HepG2 (cell line): ENCODE data around the gene ACTR3. TPM values are rescaled to one million over a fixed set of nuclear protein-coding genes. Genes with fewer than 3 reads are reported as not detected.

Source experiments
- ATAC-seq: fragments of 200-7000 bp; cut with Tn5 transposase; 3 replicates; pipeline ENCODE4 v1.9.1; 2020; ENCODE audit warnings: mild to moderate bottlenecking, moderate library complexity
- BruUV-seq: library from RNA; stranded (reverse); fragments of 400-500 nt; replicated peaks from 2 replicates; lab custom pipeline; 2021; lab: Mats Ljungman, UMichigan
- CTCF ChIA-PET: fragments of 300-600 bp; formaldehyde crosslinking; extraction: SDS; loops from one replicate; lab custom pipeline; 2021; ENCODE audit warnings: low total read pairs, inconsistent platforms, low intra/inter-chr PET ratio; lab: Yijun Ruan, JAX
- POLR2A ChIA-PET: fragments of 350-600 bp; sonication (Branson Sonifier 250); formaldehyde crosslinking; loops from one replicate; lab custom pipeline; 2020; ENCODE audit warnings: antibody characterized with exemption, inconsistent platforms; lab: Yijun Ruan, JAX
- DNase-seq: peaks from one replicate; pipeline ENCODE4 v3.0.0-alpha.2; 2015; ENCODE audit warnings: low spot score
- FAIRE-seq: peaks from 3 replicates; lab custom pipeline; 2011; peaks lifted over from hg19 to GRCh38; lab: Jason Lieb, UNC
- H2AFZ ChIP-seq: one replicate; pipeline ENCODE4 v1.6.1; 2011; ENCODE audit warnings: low read length, inconsistent platforms
- H3K27ac ChIP-seq: fragments of 300-600 bp; 3 replicates; pipeline ENCODE4 v1.8.0; 2011; ENCODE audit warnings: mixed run types, mild to moderate bottlenecking, mixed read lengths, low read length, inconsistent platforms; ENCODE audit not compliant: insufficient read depth; ENCODE audit errors: extremely low read length
- H3K27me3 ChIP-seq, 2 experiments: fragments of 200-600 bp in 1 of 2; 2 replicates in 1 of 2; 3 replicates in 1 of 2; pipeline versions ENCODE4 v1.6.0 to v1.8.0; 2011; ENCODE audit warnings: low read length in 2 of 2, mild to moderate bottlenecking in 2 of 2, moderate library complexity in 2 of 2, inconsistent platforms in 1 of 2; ENCODE audit not compliant: insufficient read depth in 2 of 2, control insufficient read depth in 1 of 2
- H3K36me3 ChIP-seq, 2 experiments: fragments of 200-600 bp in 1 of 2; replicated peaks in 1 of 2; 2 replicates in 1 of 2; 3 replicates in 1 of 2; pipeline versions ENCODE4 v1.5.1 to v1.8.0; 2011; ENCODE audit warnings: low read length in 2 of 2, inconsistent platforms in 1 of 2; ENCODE audit not compliant: insufficient read depth in 2 of 2, control insufficient read depth in 1 of 2
- H3K4me1 ChIP-seq: 2 replicates; pipeline ENCODE4 v1.5.1; 2012; ENCODE audit warnings: low read length, inconsistent platforms; ENCODE audit not compliant: insufficient read depth
- H3K4me2 ChIP-seq: 2 replicates; pipeline ENCODE4 v1.6.0; 2011; ENCODE audit warnings: low read depth, low read length, inconsistent platforms
- H3K4me3 ChIP-seq, 3 experiments: fragments of 200-600 bp in 1 of 3; sonication (generic), shearing (Covaris generic) in 1 of 3; replicated peaks in 1 of 3; 2 replicates each; pipeline ENCODE4 v1.5.1; 2011 to 2016; ENCODE audit warnings: low read length in 3 of 3, inconsistent platforms in 2 of 3, low read depth in 2 of 3, mild to moderate bottlenecking in 2 of 3, control low read depth in 1 of 3, mixed read lengths in 1 of 3; ENCODE audit not compliant: insufficient read depth in 1 of 3
- H3K79me2 ChIP-seq: one replicate; pipeline ENCODE4 v1.6.1; 2011; ENCODE audit warnings: low read length, inconsistent platforms; ENCODE audit not compliant: insufficient read depth
- H3K9ac ChIP-seq: 2 replicates; pipeline ENCODE4 v1.6.0; 2011; ENCODE audit warnings: mild to moderate bottlenecking, low read depth, low read length, inconsistent platforms; ENCODE audit not compliant: insufficient read depth
- H3K9me3 ChIP-seq: 2 replicates; pipeline ENCODE4 v1.5.1; 2012; ENCODE audit warnings: mild to moderate bottlenecking, low read length
- H4K20me1 ChIP-seq: 2 replicates; pipeline ENCODE4 v1.6.0; 2011; ENCODE audit warnings: inconsistent platforms, mild to moderate bottlenecking, low read length, moderate library complexity; ENCODE audit not compliant: insufficient read depth
- ATAD3A ChIP-seq: sonication (generic); formaldehyde crosslinking; IDR thresholded peaks from 2 replicates; pipeline ENCODE4 v1.4.0; 2020; ENCODE audit warnings: missing genetic modification reagents
- BCLAF1 ChIP-seq: fragments of 450-650 bp; IDR thresholded peaks from 2 replicates; pipeline ENCODE4 v1.6.1; 2017; ENCODE audit warnings: mild to moderate bottlenecking
- CCDC6 ChIP-seq: sonication (generic); formaldehyde crosslinking; IDR thresholded peaks from 2 replicates; pipeline ENCODE4 v1.8.1; 2022; ENCODE audit warnings: mild to moderate bottlenecking, missing genetic modification reagents, moderate library complexity
- GATAD2A ChIP-seq: IDR thresholded peaks from 2 replicates; pipeline ENCODE4 v1.6.1; 2016
- MED8 ChIP-seq: sonication (generic); formaldehyde crosslinking; IDR thresholded peaks from 2 replicates; pipeline ENCODE4 v1.8.1; 2023; ENCODE audit warnings: mild to moderate bottlenecking, missing genetic modification reagents; ENCODE audit not compliant: insufficient replicate concordance
- PITX1 ChIP-seq: sonication (generic); formaldehyde crosslinking; IDR thresholded peaks from 2 replicates; pipeline ENCODE4 v1.5.1; 2020; ENCODE audit warnings: mild to moderate bottlenecking, missing genetic modification reagents
- SNAI1 ChIP-seq: sonication (generic); formaldehyde crosslinking; IDR thresholded peaks from 2 replicates; pipeline ENCODE4 v1.5.0; 2020; ENCODE audit warnings: mild to moderate bottlenecking, missing genetic modification reagents, borderline replicate concordance
- SP140L ChIP-seq: sonication (generic); formaldehyde crosslinking; IDR thresholded peaks from 2 replicates; pipeline ENCODE4 v1.4.0; 2020; ENCODE audit warnings: missing genetic modification reagents, borderline replicate concordance
- TBP ChIP-seq: sonication (generic); formaldehyde crosslinking; IDR thresholded peaks from 2 replicates; pipeline ENCODE4 v1.5.0; 2020; ENCODE audit warnings: missing genetic modification reagents
- ZBTB38 ChIP-seq: sonication (generic); formaldehyde crosslinking; IDR thresholded peaks from 2 replicates; pipeline ENCODE4 v1.5.1; 2020; ENCODE audit warnings: mild to moderate bottlenecking, missing genetic modification reagents
- ZFP90 ChIP-seq: sonication (generic); formaldehyde crosslinking; IDR thresholded peaks from 2 replicates; pipeline ENCODE4 v1.8.0; 2022; ENCODE audit warnings: missing genetic modification reagents, mild to moderate bottlenecking, inconsistent platforms, borderline replicate concordance
- ZNF547 ChIP-seq: sonication (generic); formaldehyde crosslinking; IDR thresholded peaks from 2 replicates; pipeline ENCODE4 v1.5.1; 2020; ENCODE audit warnings: mild to moderate bottlenecking, missing genetic modification reagents
- ZNF703 ChIP-seq: sonication (generic); formaldehyde crosslinking; IDR thresholded peaks from 2 replicates; pipeline ENCODE4 v1.5.1; 2020; ENCODE audit warnings: missing genetic modification reagents, mild to moderate bottlenecking, moderate library complexity, borderline replicate concordance
- ZNF749 ChIP-seq: sonication (generic); formaldehyde crosslinking; IDR thresholded peaks from 2 replicates; pipeline ENCODE4 v1.8.0; 2022; ENCODE audit warnings: mild to moderate bottlenecking, missing genetic modification reagents, moderate library complexity, borderline replicate concordance
- WGBS: methylation state at CpG from one replicate; pipeline ENCODE4 v1.1.6; 2017; ENCODE audit warnings: low lambda C conversion rate; 5-methylcytosine and 5-hydroxymethylcytosine counted together
- in situ Hi-C: cut with HindIII; loops from 2 replicates; pipeline ENCODE4 v1.10.0; 2017; ENCODE audit warnings: low pct_unique_long_range_greater_than_20kb; ENCODE audit not compliant: extremely low pct_ligation_motif_present
- intact Hi-C: fragments of 100-400 bp; cut with micrococcal nuclease; formaldehyde crosslinking; loops from one replicate; pipeline ENCODE4 v1.10.0; 2022; ENCODE audit not compliant: unreplicated experiment
- polyA plus RNA-seq, 8 experiments: library from polyadenylated mRNA; depleted of rRNA in 3 of 8; stranded (reverse) in 7 of 8; unstranded in 1 of 8; fragments of >200 nt; fragmentation: Illumina TruSeq in 4 of 8; extraction: Trizol in 4 of 8; gene quantifications; 2 replicates each; pipeline versions ENCODE4 v1.2.1 to v1.2.3, GENCODE V29; 2011 to 2016; ENCODE audit warnings: low read depth in 4 of 8, missing spikeins in 1 of 8, mixed read lengths in 1 of 8; ENCODE audit not compliant: insufficient read depth in 1 of 8
- total RNA-seq, 5 experiments: library from RNA; depleted of rRNA; stranded (reverse); fragments of >200 nt; fragmentation: Illumina TruSeq; extraction: Trizol; gene quantifications; 2 replicates each; pipeline ENCODE4 v1.2.3, GENCODE V29; 2016; ENCODE audit warnings: low read depth in 1 of 5
- TF ChIP-seq, protein P1 (sequence below): sonication (generic); formaldehyde crosslinking; IDR thresholded peaks from 2 replicates; pipeline ENCODE4 v1.4.0; 2020; ENCODE audit warnings: missing genetic modification reagents, low read depth, mild to moderate bottlenecking, borderline replicate concordance
- TF ChIP-seq, protein P2 (sequence below): sonication (generic); formaldehyde crosslinking; IDR thresholded peaks from 2 replicates; pipeline ENCODE4 v1.4.0; 2020; ENCODE audit warnings: missing genetic modification reagents, mild to moderate bottlenecking, borderline replicate concordance
- TF ChIP-seq, protein P3 (sequence below): sonication (generic); formaldehyde crosslinking; IDR thresholded peaks from 2 replicates; pipeline ENCODE4 v1.4.0; 2020; ENCODE audit warnings: mild to moderate bottlenecking, missing genetic modification reagents

ACTR3 gene
- total and polyA plus RNA-seq, 2 of the 13 experiments (the other 11 are each of a cell fraction or from before 2014, with no cell fraction given), result 123 to 225 TPM

- no peaks in the 10 kb centered on the region for H3K36me3 ChIP-seq
- H3K27ac ChIP-seq, result peak overlapping the region; percentile 39
- no peaks in the 10 kb centered on the region for H3K9me3 ChIP-seq
- H3K4me3 ChIP-seq, result no peak overlapping the region
- peaks cover 52% of the 10 kb centered on the region for H3K4me1 ChIP-seq
- DNase-seq, result peak; percentile 47
- peak; percentile 42 for FAIRE-seq
- no peak overlapping the region for H3K9ac ChIP-seq
- peak; percentile 81 for ATAC-seq
- CTCF ChIA-PET, result no interaction called here
- H3K4me2 ChIP-seq, result peak overlapping the region; percentile 29
- POLR2A ChIA-PET, result interaction anchor here (1.2 kb wide), 1 partner anchor 8 kb away, joined by 3 read pairs; no protein-coding TSS in a partner anchor
- H3K79me2 ChIP-seq, result no peaks in the 10 kb centered on the region
- intact Hi-C loops, result no loop called here
- in situ Hi-C loops, result no loop called here
- 67% methylated on average over 7 of the region's 7 CpGs for whole genome bisulfite sequencing
- no peaks in the 10 kb centered on the region for H4K20me1 ChIP-seq
- BruUV-seq, result no TSS peak
- no peaks in the 10 kb centered on the region for H3K27me3 ChIP-seq
- no peak overlapping the region for H2AFZ ChIP-seq
- TF ChIP-seq ATAD3A (CRISPR knock-in tag), result no peak
- TF ChIP-seq SNAI1, result no peak
- peak; percentile 69; the same call in 1 of the 2 replicates for TF ChIP-seq GATAD2A
- TF ChIP-seq ZNF749 (CRISPR knock-in tag), result no peak
- TF ChIP-seq, protein P1, sequence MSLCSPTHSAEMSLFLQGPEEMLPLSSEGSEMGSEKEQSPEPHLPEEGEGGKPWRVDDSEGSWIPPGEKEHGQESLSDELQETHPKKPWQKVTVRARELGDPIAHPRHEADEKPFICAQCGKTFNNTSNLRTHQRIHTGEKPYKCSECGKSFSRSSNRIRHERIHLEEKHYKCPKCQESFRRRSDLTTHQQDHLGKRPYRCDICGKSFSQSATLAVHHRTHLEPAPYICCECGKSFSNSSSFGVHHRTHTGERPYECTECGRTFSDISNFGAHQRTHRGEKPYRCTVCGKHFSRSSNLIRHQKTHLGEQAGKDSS (CRISPR knock-in tag), result no peak
- TF ChIP-seq BCLAF1, result no peak
- TF ChIP-seq CCDC6 (CRISPR knock-in tag), result no peak
- TF ChIP-seq MED8, result no peak
- no peak for TF ChIP-seq ZFP90 (CRISPR knock-in tag)
- TF ChIP-seq, protein P2, sequence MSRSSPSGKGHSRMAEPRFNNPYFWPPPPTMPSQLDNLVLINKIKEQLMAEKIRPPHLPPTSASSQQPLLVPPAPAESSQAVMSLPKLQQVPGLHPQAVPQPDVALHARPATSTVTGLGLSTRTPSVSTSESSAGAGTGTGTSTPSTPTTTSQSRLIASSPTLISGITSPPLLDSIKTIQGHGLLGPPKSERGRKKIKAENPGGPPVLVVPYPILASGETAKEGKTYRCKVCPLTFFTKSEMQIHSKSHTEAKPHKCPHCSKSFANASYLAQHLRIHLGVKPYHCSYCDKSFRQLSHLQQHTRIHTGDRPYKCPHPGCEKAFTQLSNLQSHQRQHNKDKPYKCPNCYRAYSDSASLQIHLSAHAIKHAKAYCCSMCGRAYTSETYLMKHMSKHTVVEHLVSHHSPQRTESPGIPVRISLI, result no peak
- no peak for TF ChIP-seq TBP
- no peak for TF ChIP-seq SP140L (CRISPR knock-in tag)
- no peak for TF ChIP-seq ZBTB38 (CRISPR knock-in tag)
- TF ChIP-seq, protein P3, sequence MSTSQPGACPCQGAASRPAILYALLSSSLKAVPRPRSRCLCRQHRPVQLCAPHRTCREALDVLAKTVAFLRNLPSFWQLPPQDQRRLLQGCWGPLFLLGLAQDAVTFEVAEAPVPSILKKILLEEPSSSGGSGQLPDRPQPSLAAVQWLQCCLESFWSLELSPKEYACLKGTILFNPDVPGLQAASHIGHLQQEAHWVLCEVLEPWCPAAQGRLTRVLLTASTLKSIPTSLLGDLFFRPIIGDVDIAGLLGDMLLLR, result no peak
- 0 out of 2 replicates have a peak, but pooled peaks have one; percentile 43 for TF ChIP-seq PITX1 (CRISPR knock-in tag)
- TF ChIP-seq ZNF547, result no peak
- no peak for TF ChIP-seq ZNF703 (CRISPR knock-in tag)
These were observed 95.9 kb downstream of the ACTR3 start for GRCh38 chr2:113985554-113986397.
